GM12878 (cell line): Measurements from ENCODE around the gene FAAP100. TPM values are rescaled to one million over a fixed set of nuclear protein-coding genes. Genes with fewer than 3 reads are reported as not detected.

Experiments
- ATAC-seq: fragments of 200-7000 bp; cut with Tn5 transposase; 3 replicates; pipeline ENCODE4 v1.9.1; 2020; ENCODE audit warnings: mild to moderate bottlenecking, moderate library complexity
- BruUV-seq: library from RNA; stranded (reverse); fragments of 400-500 nt; replicated peaks from 2 replicates; lab custom pipeline; 2021; lab: Mats Ljungman, UMichigan
- CTCF ChIA-PET: fragments of 300-600 bp; sonication (Branson Sonifier 250); formaldehyde crosslinking; extraction: SDS; loops from one replicate; lab custom pipeline; 2021; ENCODE audit warnings: inconsistent platforms; lab: Yijun Ruan, JAX
- POLR2A ChIA-PET: fragments of 350-600 bp; formaldehyde crosslinking; extraction: SDS; loops from one replicate; lab custom pipeline; 2021; ENCODE audit warnings: inconsistent platforms; lab: Charles Lee
- RAD21 ChIA-PET: fragments of 300-600 bp; sonication (Branson Sonifier 250); formaldehyde crosslinking; loops from one replicate; lab custom pipeline; 2023; ENCODE audit warnings: antibody characterized with exemption; ENCODE audit not compliant: unreplicated experiment; lab: Charles Lee
- SMC1A ChIA-PET: fragments of 300-600 bp; sonication (Branson Sonifier 250); formaldehyde crosslinking; loops from one replicate; lab custom pipeline; 2023; ENCODE audit not compliant: unreplicated experiment, uncharacterized antibody; lab: Charles Lee
- DNase-seq: peaks from one replicate; pipeline ENCODE4 v3.0.0-alpha.2; 2011; ENCODE audit warnings: low read depth, low spot score
- FAIRE-seq: peaks from 3 replicates; lab custom pipeline; 2011; peaks lifted over from hg19 to GRCh38; lab: Jason Lieb, UNC
- H2AFZ ChIP-seq: 2 replicates; pipeline ENCODE4 v1.6.0; 2011; ENCODE audit warnings: low read depth, low read length, control low read depth; ENCODE audit not compliant: control insufficient read depth
- H3K27ac ChIP-seq: 2 replicates; pipeline ENCODE4 v1.5.1; 2011; ENCODE audit warnings: control low read depth; ENCODE audit not compliant: control insufficient read depth, insufficient read depth
- H3K27me3 ChIP-seq, 2 experiments: replicated peaks in 1 of 2; 2 replicates each; pipeline versions ENCODE4 v1.6.0 to v1.6.1; 2011; ENCODE audit warnings: low read length in 1 of 2; ENCODE audit not compliant: control insufficient read depth in 2 of 2, insufficient read depth in 2 of 2
- H3K36me3 ChIP-seq, 2 experiments: 2 replicates each; pipeline ENCODE4 v1.5.1; 2011; ENCODE audit warnings: low read length in 1 of 2; ENCODE audit not compliant: control insufficient read depth in 2 of 2, insufficient read depth in 2 of 2
- H3K4me1 ChIP-seq: 2 replicates; pipeline ENCODE4 v1.6.1; 2011; ENCODE audit warnings: mild to moderate bottlenecking, low read length, moderate library complexity, mixed read lengths; ENCODE audit not compliant: control insufficient read depth, insufficient read depth
- H3K4me2 ChIP-seq: 2 replicates; pipeline ENCODE4 v1.6.0; 2011; ENCODE audit warnings: control low read depth; ENCODE audit not compliant: control insufficient read depth, insufficient read depth
- H3K4me3 ChIP-seq: fragments of 200-600 bp; sonication (generic); 2 replicates; pipeline ENCODE4 v1.5.1; 2016
- H3K79me2 ChIP-seq: 2 replicates; pipeline ENCODE4 v1.6.0; 2011; ENCODE audit warnings: low read length; ENCODE audit not compliant: control insufficient read depth, insufficient read depth
- H3K9ac ChIP-seq: 2 replicates; pipeline ENCODE4 v1.8.0; 2011; ENCODE audit warnings: low read length, control low read depth, mixed read lengths; ENCODE audit not compliant: control insufficient read depth, insufficient read depth
- H3K9me3 ChIP-seq: replicated peaks from 3 replicates; pipeline ENCODE4 v1.5.1; 2011; ENCODE audit warnings: mild to moderate bottlenecking, low read length; ENCODE audit not compliant: control insufficient read depth, insufficient read depth
- H4K20me1 ChIP-seq: 2 replicates; pipeline ENCODE4 v1.6.0; 2011; ENCODE audit not compliant: control insufficient read depth, insufficient read depth
- ATF7 ChIP-seq: fragments of 450-650 bp; IDR thresholded peaks from 2 replicates; pipeline ENCODE4 v1.6.1; 2016; ENCODE audit warnings: low read depth, mild to moderate bottlenecking
- HDGF ChIP-seq: fragments of 450-650 bp; IDR thresholded peaks from 2 replicates; pipeline ENCODE4 v1.6.1; 2016; ENCODE audit warnings: antibody characterized with exemption
- SIN3A ChIP-seq: IDR thresholded peaks from 2 replicates; pipeline ENCODE4 v1.6.1; 2012; ENCODE audit warnings: low read depth, low read length, improper control_type of control experiment
- STAT3 ChIP-seq: IDR thresholded peaks from 2 replicates; pipeline ENCODE4 v1.6.1; 2011; ENCODE audit warnings: low read depth, low read length, improper control_type of control experiment
- TBL1XR1 ChIP-seq: IDR thresholded peaks from 2 replicates; pipeline ENCODE4 v1.6.1; 2012; ENCODE audit warnings: low read depth, low read length, improper control_type of control experiment
- WRNIP1 ChIP-seq: IDR thresholded peaks from 2 replicates; pipeline ENCODE4 v1.6.1; 2011; ENCODE audit warnings: low read depth, low read length, improper control_type of control experiment, borderline replicate concordance
- WGBS: methylation state at CpG from one replicate; pipeline ENCODE4 v1.1.6; 2016; ENCODE audit warnings: low lambda C conversion rate; ENCODE audit not compliant: insufficient replicate concordance, insufficient coverage; ENCODE audit errors: missing lambda C conversion rate; 5-methylcytosine and 5-hydroxymethylcytosine counted together
- in situ Hi-C: fragments of 300-500 bp; cut with MboI; formaldehyde crosslinking; loops from 9 replicates; pipeline ENCODE4 v1.14.3; 2018; ENCODE audit warnings: mixed read lengths
- intact Hi-C: fragments of 100-400 bp; cut with micrococcal nuclease; formaldehyde crosslinking; loops from one replicate; pipeline ENCODE4 v1.14.2; 2022; ENCODE audit not compliant: unreplicated experiment
- polyA plus RNA-seq, 11 experiments: library from polyadenylated mRNA; depleted of rRNA in 4 of 11; unstranded in 6 of 11; stranded (reverse) in 5 of 11; fragments of >200 nt; fragmentation: Nextera tagmentation in 4 of 11; fragmentation: Illumina TruSeq in 1 of 11; extraction: Ambion mirVana in 4 of 11; extraction: Trizol in 1 of 11; gene quantifications; 1 replicate in 1 of 11; 2 replicates in 10 of 11; pipeline versions ENCODE4 v1.2.1 to v1.2.3, GENCODE V29; 2011 to 2016; ENCODE audit warnings: inconsistent platforms in 2 of 11, missing spikeins in 2 of 11, low read depth in 1 of 11
- total RNA-seq, 4 experiments: library from RNA; depleted of rRNA in 3 of 4; stranded (reverse); fragments of >200 nt in 3 of 4; fragmentation: Illumina TruSeq in 1 of 4; extraction: Trizol in 1 of 4; gene quantifications; 2 replicates each; pipeline versions ENCODE4 v1.2.1 to v1.2.3, GENCODE V29; 2013 to 2021
- TF ChIP-seq, protein P1 (sequence below): IDR thresholded peaks from 2 replicates; pipeline ENCODE4 v1.6.1; 2012; ENCODE audit warnings: low read depth, low read length, improper control_type of control experiment
- TF ChIP-seq, protein P2 (sequence below): fragments of 450-650 bp; conservative IDR thresholded peaks from 2 replicates; pipeline ENCODE4 v1.6.1; 2017; ENCODE audit warnings: mild to moderate bottlenecking, moderate library complexity

Gene FAAP100
- total and polyA plus RNA-seq, 10 of the 15 experiments (the other 5 are each of a cell fraction or from before 2014, with no cell fraction given) = 0.11 to 46.2 (median 17.1) TPM

- SMC1A ChIA-PET = interaction anchor here (0.8 to 2.0 kb wide), 3 partner anchors 36 to 45 kb away, joined by 3 to 9 read pairs (median 9); no protein-coding TSS in a partner anchor
- DNase-seq (no peak), ATAC-seq (peak; percentile 8; the same call in 2 of the 3 replicates), FAIRE-seq (no peak)
- no peaks in the 10 kb centered on the region for H3K79me2 ChIP-seq
- RAD21 ChIA-PET = interaction anchor here (0.8 to 2.8 kb wide), 5 partner anchors 9 to 77 kb away, joined by 3 to 10 read pairs (median 3); partner anchors contain the start of gene FAAP100
- no peaks in the 10 kb centered on the region for H3K9me3 ChIP-seq
- POLR2A ChIA-PET = interaction anchor here (0.8 to 1.1 kb wide), 4 partner anchors 11 to 48 kb away, joined by 3 to 4 read pairs (median 4); no protein-coding TSS in a partner anchor
- peaks cover 22% of the 10 kb centered on the region for H3K4me1 ChIP-seq
- no peak overlapping the region for H3K4me3 ChIP-seq
- 49% methylated on average over 4 of the region's 4 CpGs for WGBS
- intact Hi-C loops (no loop called here), in situ Hi-C loops (no loop called here)
- peak overlapping the region; percentile 64 for H3K27ac ChIP-seq
- no peak overlapping the region for H3K9ac ChIP-seq
- no TSS peak for BruUV-seq
- peak overlapping the region; percentile 39; the same call in 1 of the 2 replicates for H3K4me2 ChIP-seq
- no peaks in the 10 kb centered on the region for H3K27me3 ChIP-seq
- H2AFZ ChIP-seq = no peak overlapping the region
- CTCF ChIA-PET = interaction anchor here (1.9 kb wide), 2 partner anchors 39 to 43 kb away, joined by 7 to 10 read pairs; no protein-coding TSS in a partner anchor
- H3K36me3 ChIP-seq = peaks cover 22 to 27% of the 10 kb centered on the region in 2 experiments
- H4K20me1 ChIP-seq = no peaks in the 10 kb centered on the region
- TF ChIP-seq WRNIP1 (no peak), SIN3A (0 out of 2 replicates have a peak, but pooled peaks have one; percentile 5)
Measured at GRCh38 chr17:81561494-81561885, 9.3 kb upstream of the FAAP100 start.

DNA sequence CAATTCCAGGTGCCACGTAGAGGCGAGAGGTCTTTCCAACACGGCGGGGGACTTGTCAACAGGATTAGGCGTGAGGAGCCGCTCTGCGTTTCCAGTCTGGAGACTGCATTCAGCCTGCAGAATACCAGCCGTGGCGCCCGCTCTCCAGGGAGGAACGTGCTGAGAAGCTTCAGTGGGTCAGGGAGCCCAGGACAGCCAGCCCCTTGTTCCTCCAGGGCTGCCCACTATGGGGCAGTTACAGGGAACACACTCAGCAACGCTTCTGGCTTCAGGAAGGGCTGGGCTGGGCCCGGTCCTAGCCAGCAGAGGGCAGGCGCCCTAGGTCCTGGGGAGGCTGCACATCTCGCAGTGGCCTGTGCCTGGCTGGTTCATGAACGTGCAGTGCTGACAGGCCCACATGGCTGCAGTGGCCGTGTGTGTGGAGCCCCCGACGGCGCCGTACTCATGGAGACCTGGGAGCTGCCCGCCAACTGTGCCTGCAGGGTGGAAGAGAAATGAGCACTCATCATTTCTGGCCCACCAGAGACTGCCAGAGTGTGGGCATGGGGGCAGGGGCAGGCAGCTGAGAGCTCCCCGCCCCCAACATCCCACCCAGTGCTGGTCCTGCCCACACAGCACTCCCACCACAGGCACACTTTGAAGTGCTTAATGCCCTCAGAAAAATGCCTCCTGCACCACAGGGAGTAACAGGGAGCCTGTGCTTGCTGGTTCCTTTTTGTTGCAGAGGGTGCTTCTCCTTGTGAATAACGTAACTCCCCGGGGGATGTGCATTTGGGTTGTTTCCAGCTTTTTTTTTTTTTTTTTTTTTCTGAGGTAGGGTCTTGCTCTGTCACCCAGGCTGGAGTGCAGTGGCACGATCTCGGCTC, 7.0 kb upstream of the FAAP100 start:
- in situ Hi-C loops (no loop called here), intact Hi-C loops (no loop called here)
- Histone ChIP-seq H2AFZ (no peak overlapping the region), H3K4me2 (no peak overlapping the region), H3K27me3 (no peaks in the 10 kb centered on the region), H3K4me1 (peaks cover 24% of the 10 kb centered on the region), H3K9ac (no peak overlapping the region), H4K20me1 (no peaks in the 10 kb centered on the region), H3K79me2 (no peaks in the 10 kb centered on the region), H3K27ac (no peak overlapping the region), H3K36me3 (peaks cover 7 to 18% of the 10 kb centered on the region in 2 experiments; a peak in 3 of 4 replicates), H3K4me3 (no peak overlapping the region), H3K9me3 (no peaks in the 10 kb centered on the region)
- DNase-seq (no peak), FAIRE-seq (no peak), ATAC-seq (no peak)
- ChIA-PET POLR2A (interaction anchor here (0.7 kb wide), 3 partner anchors 10 to 176 kb away, joined by 3 to 7 read pairs (median 4); no protein-coding TSS in a partner anchor), CTCF (no interaction called here), SMC1A (no interaction called here), RAD21 (no interaction called here)
- no TSS peak for BruUV-seq
- TF ChIP-seq, protein P1, sequence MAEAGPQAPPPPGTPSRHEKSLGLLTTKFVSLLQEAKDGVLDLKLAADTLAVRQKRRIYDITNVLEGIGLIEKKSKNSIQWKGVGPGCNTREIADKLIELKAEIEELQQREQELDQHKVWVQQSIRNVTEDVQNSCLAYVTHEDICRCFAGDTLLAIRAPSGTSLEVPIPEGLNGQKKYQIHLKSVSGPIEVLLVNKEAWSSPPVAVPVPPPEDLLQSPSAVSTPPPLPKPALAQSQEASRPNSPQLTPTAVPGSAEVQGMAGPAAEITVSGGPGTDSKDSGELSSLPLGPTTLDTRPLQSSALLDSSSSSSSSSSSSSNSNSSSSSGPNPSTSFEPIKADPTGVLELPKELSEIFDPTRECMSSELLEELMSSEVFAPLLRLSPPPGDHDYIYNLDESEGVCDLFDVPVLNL = no peak
- TF ChIP-seq ATF7 (no peak), HDGF (no peak), STAT3 (no peak), TBL1XR1 (no peak)
- TF ChIP-seq, protein P2, sequence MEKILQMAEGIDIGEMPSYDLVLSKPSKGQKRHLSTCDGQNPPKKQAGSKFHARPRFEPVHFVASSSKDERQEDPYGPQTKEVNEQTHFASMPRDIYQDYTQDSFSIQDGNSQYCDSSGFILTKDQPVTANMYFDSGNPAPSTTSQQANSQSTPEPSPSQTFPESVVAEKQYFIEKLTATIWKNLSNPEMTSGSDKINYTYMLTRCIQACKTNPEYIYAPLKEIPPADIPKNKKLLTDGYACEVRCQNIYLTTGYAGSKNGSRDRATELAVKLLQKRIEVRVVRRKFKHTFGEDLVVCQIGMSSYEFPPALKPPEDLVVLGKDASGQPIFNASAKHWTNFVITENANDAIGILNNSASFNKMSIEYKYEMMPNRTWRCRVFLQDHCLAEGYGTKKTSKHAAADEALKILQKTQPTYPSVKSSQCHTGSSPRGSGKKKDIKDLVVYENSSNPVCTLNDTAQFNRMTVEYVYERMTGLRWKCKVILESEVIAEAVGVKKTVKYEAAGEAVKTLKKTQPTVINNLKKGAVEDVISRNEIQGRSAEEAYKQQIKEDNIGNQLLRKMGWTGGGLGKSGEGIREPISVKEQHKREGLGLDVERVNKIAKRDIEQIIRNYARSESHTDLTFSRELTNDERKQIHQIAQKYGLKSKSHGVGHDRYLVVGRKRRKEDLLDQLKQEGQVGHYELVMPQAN = no peak
- 93% methylated on average over 27 of the region's 27 CpGs for WGBS
